ENCODE results near the gene NEB.

GRCh38 chr2:151627353-151627752 is 106.9 kb downstream of the NEB start:
- TF ChIP-seq CTCF (IDR thresholded peaks at IDR 0.05) (no peak), POLR2A (IDR thresholded peaks at IDR 0.05) (no peak)
